ENCODE results near the gene BRD7.

BRD7 gene

DNA sequence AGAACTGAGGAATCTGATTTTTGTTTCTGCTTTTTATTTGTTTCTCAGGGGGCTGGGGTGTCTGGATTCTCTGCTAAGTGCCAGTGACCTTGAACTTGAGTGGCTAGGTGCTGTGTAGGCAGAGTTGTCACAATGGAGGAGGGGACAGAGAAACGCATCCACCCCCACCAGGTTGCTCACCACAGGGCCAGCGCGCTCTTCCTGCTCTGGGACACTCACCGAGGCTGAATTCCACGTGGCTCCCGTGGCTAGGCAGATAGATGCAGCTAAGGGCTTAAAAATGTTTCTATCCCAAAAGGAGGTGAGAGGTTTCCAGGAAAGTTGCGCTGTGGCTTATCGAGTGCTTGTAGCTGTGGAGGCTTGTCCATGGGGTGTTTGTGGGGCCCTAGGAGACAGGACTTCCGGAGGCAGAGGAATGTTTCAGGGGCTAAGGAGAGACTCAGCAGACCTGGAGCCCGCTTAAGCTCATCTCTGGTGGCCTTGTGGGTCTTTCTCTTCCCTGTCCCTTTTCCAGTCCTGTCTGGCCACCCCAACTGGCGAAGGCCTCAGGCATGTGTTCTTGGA, 65.7 kb downstream of the BRD7 start:
- no peak for DNase-seq (ENCODE audit: low spot score)

DNA sequence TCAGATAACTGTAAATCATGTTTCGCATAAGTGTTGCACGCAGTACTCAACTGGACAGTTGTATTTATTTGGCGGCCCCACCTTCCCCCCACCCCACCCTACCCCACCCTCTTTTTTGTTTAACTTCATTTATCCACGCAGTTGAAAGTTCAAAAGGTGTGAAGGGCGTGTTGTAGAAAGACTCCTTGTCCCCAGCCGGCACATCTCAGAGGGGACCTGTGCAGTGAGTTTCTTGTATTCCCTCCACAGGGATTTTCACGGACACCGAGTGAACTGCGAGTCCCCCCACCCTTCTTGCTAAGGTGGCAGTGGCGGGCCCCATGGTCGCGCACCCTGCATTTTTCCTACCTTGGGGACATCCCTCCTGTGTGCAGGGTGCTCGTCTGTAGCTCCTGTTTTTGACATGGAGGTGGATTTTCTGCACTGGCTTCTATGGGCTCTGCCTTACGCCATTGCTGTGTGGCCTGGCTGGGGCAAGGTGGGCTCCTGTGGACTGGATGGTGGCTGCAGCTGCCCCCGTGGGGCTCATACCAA, 66.2 kb downstream of the BRD7 start:
- no peak for DNase-seq (ENCODE audit: low spot score)

DNA sequence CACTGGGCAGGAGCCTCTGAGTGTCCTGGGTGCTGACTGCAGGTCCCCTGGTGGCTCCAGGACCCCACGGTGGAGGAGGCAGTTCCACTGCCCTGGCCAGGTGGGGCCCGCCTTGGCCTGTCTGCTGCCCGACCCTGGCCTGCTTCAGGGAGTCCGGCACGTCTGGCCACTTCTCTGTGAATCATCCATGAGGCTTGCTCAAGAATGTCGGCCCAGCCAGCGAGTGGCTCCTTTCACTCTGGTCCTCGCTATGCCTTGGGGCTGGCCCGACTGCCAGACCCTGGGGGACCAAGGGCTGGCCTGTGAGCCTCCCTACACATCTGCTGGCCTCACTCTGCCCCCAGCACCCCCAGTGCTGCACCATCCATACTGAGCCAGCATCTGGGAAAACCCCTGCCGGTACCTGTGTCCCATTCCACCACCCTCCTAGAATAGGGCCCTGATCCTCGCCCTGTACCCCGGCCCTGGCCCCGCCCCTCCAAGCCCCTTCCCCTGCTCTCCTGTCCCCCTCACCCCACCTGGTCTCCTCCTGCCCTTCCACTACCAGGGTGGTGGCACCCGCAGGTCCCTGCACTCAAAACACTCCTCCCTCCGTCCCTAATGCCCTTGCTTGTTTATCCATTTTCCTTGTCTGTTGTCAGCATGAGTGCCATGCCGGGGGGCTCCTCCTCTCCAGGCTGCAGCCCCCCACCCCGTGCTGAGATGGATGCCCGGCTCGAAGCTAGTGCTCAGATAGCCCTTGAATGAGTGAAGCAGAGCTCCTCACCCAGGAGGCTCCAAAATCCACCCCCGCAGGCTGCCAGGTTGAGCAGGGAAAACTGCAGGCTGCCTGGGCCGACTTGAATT, 66.9 kb downstream of the BRD7 start:
- no peak for DNase-seq (ENCODE audit: low spot score)

DNA sequence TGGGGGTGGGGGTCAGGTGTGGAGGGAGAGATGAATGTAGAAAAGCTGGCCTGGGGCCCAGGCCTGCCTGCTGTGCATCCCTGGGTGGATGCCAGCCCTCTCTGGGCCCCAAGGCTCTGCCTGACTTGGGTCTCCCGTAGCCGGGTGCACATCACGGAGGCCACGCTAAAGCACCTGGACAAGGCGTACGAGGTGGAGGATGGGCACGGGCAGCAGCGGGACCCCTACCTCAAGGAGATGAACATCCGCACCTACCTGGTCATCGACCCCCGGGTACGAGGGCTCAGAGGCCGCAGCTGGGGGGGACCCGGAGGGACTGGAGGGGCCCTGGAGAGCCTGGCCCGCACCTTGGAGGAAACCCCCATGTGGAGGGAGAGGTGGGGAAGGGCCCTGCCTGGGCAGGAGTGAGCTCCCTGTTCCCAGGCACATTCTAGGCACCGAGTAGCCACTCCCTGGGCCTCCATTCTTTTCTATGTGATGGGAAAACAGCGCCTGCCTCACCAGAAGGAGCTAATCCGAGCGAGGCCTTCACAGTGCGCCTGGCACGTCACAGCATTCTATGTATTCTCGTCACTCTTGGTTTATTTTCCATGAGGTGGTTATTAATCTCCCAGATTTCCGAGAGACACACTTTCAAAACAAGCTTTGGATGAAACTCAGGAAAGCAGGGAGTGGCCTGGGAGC, 67.7 kb downstream of the BRD7 start:
- DNase-seq (ENCODE audit: low spot score), result no peak

DNA sequence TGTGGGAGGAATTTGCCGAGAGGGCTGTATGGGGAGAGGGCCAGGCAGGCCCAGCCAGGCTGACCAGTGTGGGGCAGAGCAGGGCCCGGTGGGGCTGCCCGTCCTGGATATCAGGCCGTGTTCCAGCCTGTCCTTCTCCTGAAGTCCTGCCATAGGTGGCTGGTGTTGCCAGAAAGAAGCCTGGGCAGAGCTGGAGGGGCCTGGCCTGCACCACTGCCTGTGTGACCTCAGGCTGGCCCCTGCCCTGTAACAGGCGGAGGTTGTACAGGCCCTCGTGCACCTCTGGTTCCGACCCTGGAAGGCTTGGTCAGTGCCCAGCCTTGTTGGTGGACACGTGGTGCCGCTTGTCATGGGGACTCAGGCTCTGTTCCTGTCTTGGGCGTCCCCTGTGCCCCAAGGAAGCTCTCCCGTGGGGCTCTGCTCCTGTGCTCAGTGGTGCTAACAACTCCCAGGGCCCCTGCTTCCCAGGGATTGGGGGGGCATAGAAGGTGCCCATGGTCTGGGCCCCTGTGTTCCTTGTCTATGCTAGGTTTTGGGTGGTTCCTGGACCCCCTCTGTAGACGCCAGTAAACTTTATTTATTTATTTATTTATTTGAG, 69.2 kb downstream of the BRD7 start:
- DNase-seq (ENCODE audit: low spot score), result no peak

DNA sequence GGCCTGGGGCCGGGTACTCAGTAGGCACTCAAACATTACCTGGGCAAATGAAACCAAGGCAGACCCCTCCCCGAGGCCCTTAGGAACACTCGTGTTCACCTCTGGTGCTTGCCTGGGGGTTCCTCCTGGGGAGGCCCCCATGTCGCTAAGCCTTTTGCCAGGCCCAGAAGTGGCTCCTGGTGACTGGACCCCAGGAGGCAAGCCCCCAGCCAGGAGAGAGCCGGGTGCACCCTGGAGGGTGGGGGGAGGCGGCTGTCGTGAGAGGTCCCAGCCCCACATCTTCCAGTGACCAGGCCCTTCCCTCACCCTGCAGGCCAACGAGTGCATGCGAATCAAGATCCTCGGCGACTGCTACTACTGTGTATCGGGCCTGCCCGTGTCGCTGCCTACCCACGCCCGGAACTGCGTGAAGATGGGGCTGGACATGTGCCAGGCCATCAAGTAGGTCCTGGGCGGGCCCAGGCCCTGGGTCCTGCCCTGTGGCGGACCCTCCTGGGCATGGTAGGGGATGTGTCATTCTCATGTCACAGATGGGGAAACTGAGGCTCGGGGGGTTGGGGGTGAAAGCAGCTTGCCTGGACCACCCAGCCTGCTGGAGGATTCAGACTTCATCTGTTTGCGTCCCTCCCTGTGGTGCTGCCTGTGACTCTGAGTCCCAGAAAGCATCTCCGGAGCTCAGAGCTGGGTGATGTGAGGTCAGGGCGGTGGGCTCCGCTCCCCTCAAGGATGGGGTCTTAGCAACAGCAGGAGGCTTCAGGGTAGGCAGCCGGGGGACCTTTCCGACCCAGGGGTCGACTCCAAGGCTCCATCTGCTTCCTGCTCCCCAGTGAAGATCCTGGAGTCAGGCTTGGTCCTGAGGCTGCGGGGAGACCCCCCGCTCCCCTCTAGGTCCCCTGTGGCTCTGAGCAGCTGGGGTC, 69.9 kb downstream of the BRD7 start:
- DNase-seq (ENCODE audit: low spot score), result no peak

DNA sequence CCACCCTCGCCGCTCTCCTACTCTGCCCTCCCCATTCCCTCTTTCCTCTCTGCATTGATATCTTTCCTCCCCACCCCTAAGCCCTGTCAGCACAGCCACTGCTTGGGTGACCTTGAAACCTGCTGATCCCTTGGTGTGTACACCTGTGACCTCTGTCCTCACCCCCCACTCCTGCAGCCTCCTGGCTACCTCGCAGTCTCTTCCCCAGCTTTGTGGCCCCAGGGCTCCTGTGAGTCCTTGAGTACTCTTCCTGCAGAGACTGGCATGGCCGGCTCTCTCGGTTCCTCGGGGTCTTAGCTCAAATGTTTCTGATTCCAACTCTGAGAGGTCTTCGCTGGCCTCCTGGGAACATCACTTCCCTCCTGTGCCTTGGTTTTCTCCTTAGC, 70.7 kb downstream of the BRD7 start:
- DNase-seq (ENCODE audit: low spot score), result no peak

DNA sequence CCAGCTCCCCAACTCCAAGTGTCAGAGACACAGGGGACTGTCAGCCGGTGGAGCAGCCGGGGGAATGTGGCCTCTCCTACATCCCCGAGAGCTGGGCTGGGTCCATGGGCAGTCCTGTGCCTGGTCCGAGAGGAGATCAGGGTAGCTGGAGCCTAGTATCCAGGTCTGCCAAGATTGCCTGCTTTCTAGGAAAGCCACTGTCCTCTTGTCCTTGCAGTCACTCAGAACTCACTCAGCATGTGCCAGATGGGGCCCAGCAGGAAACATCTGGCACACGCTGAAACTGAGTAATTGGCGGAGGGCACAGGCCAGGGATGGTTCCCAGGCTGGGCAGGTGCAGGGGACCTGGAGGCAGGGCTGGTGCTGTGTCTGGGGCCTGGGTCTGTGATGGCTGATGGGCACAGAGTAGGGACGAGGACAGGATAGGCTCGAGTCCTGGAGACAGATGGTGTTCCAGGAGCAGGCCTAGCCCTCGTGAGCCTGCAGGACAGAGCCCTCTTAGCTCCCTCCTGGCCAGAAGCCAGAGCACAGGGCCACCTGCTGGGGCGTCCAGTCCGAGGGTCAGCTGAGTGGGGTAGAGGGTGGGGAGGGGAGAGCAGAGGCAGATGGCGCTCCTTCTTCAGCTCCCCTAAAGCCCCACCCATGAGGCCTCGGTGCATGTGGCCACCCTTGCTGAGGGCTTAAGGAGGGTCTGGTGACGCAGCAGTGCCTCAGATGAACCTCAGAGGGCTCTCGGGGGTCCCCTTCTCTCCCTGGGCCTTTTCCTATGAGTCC, 71.3 kb downstream of the BRD7 start:
- no peak for DNase-seq (ENCODE audit: low spot score)

DNA sequence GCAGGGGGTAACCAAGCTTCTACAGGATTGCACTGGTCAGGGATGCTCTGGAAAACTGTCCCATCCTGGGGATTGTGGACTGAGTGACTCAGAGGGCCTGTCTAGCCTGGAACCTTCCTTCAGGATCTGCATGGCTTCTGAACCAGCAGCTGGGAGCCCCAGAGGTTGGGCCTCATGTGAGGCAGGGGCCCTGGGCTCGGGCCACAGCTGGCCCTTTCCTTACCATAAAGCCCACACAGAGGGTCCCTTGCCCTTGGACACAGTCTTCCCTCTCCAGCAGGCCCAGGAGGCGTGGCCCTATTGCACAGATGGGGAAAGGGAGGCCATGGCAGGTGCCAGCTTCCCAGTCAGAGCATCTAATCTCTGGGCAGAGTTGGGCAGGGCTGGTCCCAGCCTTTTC, 72.0 kb downstream of the BRD7 start:
- no peak for DNase-seq (ENCODE audit: low spot score)

DNA sequence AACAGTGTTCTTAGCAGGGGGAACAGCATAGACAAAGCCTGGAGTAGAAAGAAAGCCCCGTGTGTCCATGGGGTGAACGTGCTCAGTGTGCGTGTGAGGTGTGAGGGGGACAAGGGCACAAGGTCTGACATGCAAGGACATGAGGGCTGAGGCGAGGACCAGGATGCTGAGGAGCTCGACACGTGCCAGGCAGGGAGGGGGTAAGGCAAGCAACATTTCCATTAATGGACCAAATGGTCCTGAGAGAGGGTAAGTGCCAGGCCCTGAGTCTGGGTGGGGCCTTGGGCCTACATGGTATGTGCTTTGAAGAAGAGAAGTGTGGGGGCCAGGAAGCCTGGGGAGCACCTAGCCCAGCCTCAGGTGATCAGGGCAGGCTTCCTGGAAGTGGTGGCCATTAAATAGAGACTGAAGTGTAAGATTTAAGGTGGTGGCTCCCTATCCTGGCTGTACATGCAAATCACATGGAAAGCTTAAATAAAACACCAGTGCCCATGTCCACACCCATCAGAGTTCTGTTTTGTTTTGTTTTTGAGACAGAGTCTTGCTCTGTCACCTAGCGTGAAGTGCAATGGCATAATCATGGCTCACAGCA, 73.2 kb downstream of the BRD7 start:
- no peak for DNase-seq (ENCODE audit: low spot score)

DNA sequence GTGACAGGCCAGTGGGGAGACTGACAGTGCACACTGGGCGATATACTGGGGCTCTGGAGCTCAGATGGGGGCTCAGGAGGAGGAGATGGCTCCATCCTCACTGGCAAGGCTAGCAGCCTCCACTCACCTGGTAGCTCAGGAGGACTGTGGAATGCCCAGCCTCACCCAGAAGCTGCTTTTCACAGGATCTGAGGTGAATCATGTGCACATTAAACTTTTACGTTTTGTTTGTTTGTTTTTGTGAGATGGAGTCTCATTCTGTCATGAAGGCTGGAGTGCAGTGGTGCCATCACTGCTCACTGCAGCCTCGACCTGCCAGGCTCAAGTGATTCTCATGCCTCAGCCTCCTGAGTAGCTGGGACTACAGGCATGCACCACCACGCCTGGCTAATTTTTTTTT, 73.8 kb downstream of the BRD7 start:
- no peak for DNase-seq (ENCODE audit: low spot score)

DNA sequence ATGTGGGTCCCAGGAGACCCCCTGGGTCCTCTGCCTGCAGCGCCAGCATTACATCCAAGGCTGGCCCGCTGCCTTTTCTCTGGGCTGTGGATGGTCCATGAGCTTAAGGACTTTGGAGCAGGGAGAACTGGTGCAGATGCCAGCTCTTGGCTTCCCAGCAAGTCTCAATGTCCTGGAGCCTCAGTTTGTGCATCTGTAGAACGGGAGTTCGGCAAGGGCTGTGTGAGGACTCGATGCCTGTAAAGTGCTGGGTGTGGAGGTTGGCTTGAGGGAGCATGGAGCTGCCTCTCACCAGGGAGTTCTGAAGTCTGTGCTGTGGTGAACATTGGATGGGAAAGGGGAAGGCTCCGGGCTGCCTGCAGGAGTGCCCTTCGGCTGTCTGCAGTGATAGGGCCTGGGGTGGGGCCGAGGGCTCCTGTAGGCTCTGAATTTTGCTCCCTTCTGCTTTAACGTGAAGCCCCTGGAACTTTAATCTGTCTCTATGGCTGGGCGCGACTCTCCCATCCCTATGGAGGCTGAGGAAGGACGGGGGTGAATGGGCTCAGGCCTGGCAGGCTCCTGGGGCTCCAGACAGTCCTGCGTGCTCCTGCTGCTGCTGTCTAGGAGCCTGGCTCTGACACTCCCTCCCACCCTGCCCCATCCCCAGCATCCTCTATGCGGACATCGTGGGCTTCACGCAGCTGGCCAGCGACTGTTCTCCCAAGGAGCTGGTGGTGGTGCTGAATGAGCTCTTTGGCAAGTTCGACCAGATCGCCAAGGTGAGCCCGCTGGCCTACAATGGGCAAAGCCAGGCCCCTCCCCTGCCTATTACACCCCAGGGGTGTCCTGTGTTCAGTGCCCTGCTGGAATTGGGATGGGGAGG, 74.6 kb downstream of the BRD7 start:
- no peak for DNase-seq (ENCODE audit: low spot score)

DNA sequence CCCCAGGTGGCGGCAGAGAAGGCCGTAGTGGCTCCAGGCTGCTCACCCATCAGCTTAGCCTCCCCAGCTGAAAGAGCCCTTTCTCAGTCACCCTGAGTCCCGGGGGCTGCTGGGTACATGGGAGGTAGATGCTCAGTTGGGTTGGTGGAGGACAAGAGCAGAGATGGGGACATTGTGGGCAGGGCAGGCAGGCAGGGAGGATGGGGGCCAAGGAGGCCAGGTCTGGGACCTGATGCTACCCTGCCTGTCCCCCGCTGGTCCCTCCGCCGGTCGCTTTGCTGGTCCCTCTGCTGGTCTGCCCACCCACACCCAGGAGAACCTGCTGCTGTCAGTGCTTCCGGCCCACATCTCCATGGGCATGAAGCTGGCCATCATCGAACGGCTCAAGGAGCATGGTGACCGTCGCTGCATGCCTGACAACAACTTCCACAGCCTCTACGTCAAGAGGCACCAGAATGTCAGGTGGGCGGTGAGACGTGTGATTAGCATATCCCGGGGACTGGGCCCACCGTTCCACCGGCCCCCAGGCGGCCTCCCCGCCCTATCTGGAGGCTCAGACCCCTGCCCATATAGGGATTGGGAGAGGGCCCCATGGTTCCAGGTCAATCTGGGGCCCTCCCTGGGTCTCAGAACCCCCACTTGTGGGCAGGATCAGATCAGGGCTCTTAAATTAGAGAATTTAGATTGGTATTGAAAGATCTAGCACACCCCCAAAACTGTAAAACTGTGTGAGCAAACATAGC, 75.6 kb downstream of the BRD7 start:
- no peak for DNase-seq (ENCODE audit: low spot score)

DNA sequence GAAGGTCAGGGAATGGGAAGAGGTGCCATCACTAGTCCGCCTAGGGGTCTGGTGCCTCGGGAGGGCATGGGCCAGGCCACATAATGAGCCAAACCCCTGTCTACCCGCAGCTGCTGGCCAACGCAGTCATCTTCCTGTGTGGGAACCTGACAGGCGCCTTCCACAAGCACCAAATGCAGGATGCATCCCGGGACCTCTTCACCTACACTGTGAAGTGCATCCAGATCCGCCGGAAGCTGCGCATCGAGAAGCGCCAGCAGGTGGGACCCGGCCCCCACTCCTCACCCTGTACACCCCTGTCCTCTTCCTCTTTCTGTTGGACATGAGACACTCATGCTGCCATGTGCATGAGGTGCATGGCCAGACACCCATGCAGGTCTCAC, 76.2 kb downstream of the BRD7 start:
- no peak for DNase-seq (ENCODE audit: low spot score)

DNA sequence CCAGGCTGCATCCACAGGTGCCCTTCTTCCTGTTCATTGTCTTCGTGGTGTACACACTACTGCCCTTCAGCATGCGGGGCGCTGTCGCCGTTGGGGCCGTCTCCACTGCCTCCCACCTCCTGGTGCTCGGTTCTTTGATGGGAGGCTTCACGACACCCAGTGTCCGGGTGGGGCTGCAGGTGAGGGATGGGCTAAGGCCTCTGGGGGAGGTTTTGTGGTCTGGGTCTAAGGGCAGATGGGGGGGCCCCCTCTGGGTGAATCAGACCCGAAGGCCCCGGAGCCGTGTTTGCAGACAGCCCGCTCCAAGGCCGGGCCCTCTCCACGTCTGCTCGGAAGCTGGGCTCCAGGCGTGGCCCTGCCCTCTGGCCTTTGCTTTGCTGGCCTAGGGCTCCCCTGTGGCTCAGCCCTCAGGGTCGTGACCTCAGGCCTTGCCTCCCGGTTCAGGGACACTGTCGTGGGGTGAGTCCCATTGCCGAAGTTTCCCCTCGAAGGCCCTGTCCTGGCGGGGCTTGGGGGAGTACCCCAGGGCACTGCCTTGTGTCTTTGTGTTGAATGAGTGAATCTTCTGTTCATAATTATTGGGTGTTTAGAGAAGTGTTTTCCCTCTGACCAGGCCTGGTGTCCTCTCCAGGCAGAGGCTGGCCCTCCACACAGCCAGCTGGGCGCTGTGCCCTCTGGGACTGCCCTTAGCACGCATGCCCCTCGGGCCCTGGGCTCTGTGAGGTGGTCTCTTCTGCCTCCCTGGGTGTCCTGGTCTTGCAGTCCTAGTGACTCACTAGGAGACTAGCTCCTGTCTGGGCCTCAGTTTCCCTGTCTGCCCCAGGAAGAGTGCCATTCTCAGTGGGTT, 76.8 kb downstream of the BRD7 start:
- DNase-seq (ENCODE audit: low spot score), result no peak

DNA sequence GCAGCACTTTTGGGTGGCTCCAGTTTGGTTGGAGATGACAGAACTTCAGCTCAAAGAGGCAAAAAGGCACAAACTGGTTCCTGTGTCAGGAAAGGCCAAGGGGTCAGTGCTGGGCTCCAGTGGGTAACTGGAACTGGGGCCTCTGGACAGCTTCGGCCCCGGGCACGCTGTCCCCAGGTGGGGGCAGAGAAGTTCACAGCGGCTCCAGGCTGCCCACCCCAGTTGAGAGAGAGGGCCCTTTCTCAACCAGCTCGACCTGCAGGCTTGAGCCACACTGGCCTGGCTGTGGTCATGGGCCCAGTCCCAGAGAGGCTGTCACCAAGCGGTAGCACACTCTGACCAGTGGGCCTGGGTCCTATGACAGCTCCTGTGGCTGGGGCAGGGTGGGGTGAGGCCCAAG, 77.9 kb downstream of the BRD7 start:
- no peak for DNase-seq (ENCODE audit: low spot score)

DNA sequence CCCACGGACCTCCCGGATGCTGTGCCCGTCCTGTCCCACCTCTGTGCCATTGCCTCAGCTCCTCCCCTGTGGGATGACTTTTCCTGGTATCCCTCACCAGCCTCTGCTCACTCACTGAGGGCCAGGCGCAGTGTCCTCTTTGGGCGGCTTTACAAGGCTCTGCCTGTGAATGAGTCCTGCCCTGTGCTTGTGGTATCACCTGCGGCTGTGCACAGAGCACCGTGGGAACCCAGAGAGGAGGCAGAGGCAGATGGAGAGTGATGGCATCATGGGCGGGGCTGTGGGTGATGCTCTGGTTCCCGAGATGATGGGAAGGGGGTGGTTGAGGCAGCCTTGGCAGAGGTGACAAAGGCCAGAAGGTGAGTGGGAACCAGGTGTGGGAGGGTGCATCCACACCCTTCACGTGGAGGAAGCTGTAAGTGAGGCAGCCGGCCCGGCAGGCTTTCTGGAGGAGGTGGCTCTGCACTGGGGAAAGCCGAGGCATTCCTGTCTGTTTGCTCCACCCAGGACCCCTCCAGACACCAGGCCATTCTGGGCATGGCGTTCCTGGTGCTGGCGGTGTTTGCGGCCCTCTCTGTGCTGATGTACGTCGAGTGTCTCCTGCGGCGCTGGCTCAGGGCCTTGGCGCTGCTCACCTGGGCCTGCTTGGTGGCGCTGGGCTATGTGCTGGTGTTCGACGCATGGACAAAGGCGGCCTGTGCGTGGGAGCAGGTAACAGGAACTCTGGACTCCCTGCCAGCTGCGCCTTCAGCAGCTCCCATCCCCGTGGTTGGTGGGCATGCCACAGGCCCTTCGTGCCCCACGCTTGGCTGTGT, 78.6 kb downstream of the BRD7 start:
- DNase-seq (ENCODE audit: low spot score), result no peak

All from CD4-positive, alpha-beta T cell treated with Interleukin-2 at 100 ng/mL for 4 hours (primary cell).